Testis (tissue), 3 donors: ENCODE data around the gene GDPD3. TPM values are rescaled to one million over a fixed set of nuclear protein-coding genes. Genes with fewer than 3 reads are reported as not detected.
"Not testable (repeated sequence)": the region's sequence is repeated elsewhere in the genome, so short reads cannot be mapped to it uniquely, and the experiment has no call there.

ENCODE experiments used
- DNase-seq: peaks from one replicate; pipeline ENCODE4 v3.0.0-alpha.2; 2019
- H3K27ac ChIP-seq, 2 donors: fragments of 200-600 bp; sonication (generic); one replicate each; pipeline ENCODE4 v1.5.1; 2019
- H3K27me3 ChIP-seq: fragments of 200-600 bp; sonication (generic); one replicate; pipeline ENCODE4 v1.5.1; 2019
- H3K36me3 ChIP-seq: fragments of 200-600 bp; sonication (generic); one replicate; pipeline ENCODE4 v1.5.1; 2017; ENCODE audit warnings: low read depth; ENCODE audit errors: missing control alignments
- H3K4me1 ChIP-seq: fragments of 200-600 bp; sonication (generic); one replicate; pipeline ENCODE4 v1.5.1; 2019
- H3K4me3 ChIP-seq, 2 donors: fragments of 200-600 bp; sonication (generic); one replicate each; pipeline ENCODE4 v1.5.1; 2017 to 2019
- H3K9me3 ChIP-seq: fragments of 200-600 bp; sonication (generic); one replicate; pipeline ENCODE4 v1.5.1; 2017
- CTCF ChIP-seq, 3 experiments: fragments of 450-650 bp in 2 of 3; fragments of 200-600 bp in 1 of 3; sonication (generic) in 1 of 3; IDR thresholded peaks; one replicate each; pipeline ENCODE4 v1.5.1; 2016 to 2019; ENCODE audit warnings: antibody characterized with exemption in 3 of 3, mild to moderate bottlenecking in 2 of 3, moderate library complexity in 1 of 3
- POLR2A ChIP-seq: fragments of 450-650 bp; IDR thresholded peaks from one replicate; pipeline ENCODE4 v1.6.1; 2017; ENCODE audit warnings: antibody characterized with exemption, mild to moderate bottlenecking, moderate library complexity
- WGBS, 2 donors: methylation state at CpG; one replicate each; pipeline ENCODE4 v1.1.5; 2018; 5-methylcytosine and 5-hydroxymethylcytosine counted together
- intact Hi-C: fragments of 100-400 bp; cut with DNase I; formaldehyde crosslinking; loops from one replicate; pipeline ENCODE4 v1.15.1; 2023; ENCODE audit warnings: low total_unique reads
- polyA plus RNA-seq: library from polyadenylated mRNA; stranded (reverse); fragments of 350-450 nt; fragmentation: Illumina TruSeq; extraction: RNeasy Lipid Tissue Mini Kit (QIAGEN cat#74804); gene quantifications from one replicate; pipeline ENCODE4 v1.2.3, GENCODE V29; 2014; ENCODE audit warnings: low read depth, low replicate concordance; ENCODE audit not compliant: insufficient read depth
- total RNA-seq, 2 donors: library from RNA; depleted of rRNA; stranded (reverse); fragments of >200 nt; gene quantifications; one replicate each; pipeline ENCODE4 v1.2.3, GENCODE V29; 2016

GDPD3 gene
- total and polyA plus RNA-seq, 3 donors from 2014 or later, result 1.5 to 7.2 (median 4.0) TPM

GRCh38 chr16:30127993-30128392 is 14.7 kb upstream of the GDPD3 start:
- H3K4me3 ChIP-seq, result no peak overlapping the region
- DNase-seq, result no peak
- intact Hi-C loops, result loop anchor here (10.0 kb wide), 1 partner anchor 47 kb away; no protein-coding TSS in a partner anchor
- WGBS, 2 donors, result 88 to 90% methylated on average over 1 of the region's 1 CpG
- no peaks in the 10 kb centered on the region for H3K36me3 ChIP-seq
- H3K9me3 ChIP-seq, result no peaks in the 10 kb centered on the region
- H3K4me1 ChIP-seq, result peaks cover 8% of the 10 kb centered on the region
- TF ChIP-seq POLR2A (no peak), CTCF (IDR thresholded peaks at IDR 0.05) (no peak)
- no peak overlapping the region for H3K27ac ChIP-seq
- no peaks in the 10 kb centered on the region for H3K27me3 ChIP-seq

- H3K27me3 ChIP-seq, result not testable (repeated sequence)
- intact Hi-C loops, result loop anchor here (10.0 kb wide), 1 partner anchor 49 kb away; no protein-coding TSS in a partner anchor
Observed at GRCh38 chr16:30125690-30126089, 12.4 kb upstream of the GDPD3 start.

GRCh38 chr16:30124985-30125379 is 11.6 kb upstream of the GDPD3 start:
- 92% methylated on average over 2 to 4 of the region's 4 CpGs for WGBS, 2 donors

More at GRCh38 chr16:30125690-30126089, 12.4 kb upstream of the GDPD3 start:
- not testable (repeated sequence) for H3K36me3 ChIP-seq, H3K27ac ChIP-seq, DNase-seq, H3K4me3 ChIP-seq, H3K9me3 ChIP-seq
- WGBS, 2 donors, result 90 to 94% methylated on average over 9 of the region's 9 CpGs
- peaks cover 20% of the 10 kb centered on the region for H3K4me1 ChIP-seq

GRCh38 chr16:30122604-30123160 is 9.3 kb upstream of the GDPD3 start:
- WGBS, 2 donors, result 2% methylated on average over 28 to 37 of the region's 42 CpGs
- intact Hi-C loops, result loop anchor here (10.0 kb wide), 1 partner anchor 52 kb away; no protein-coding TSS in a partner anchor
- no peaks in the 10 kb centered on the region for H3K9me3 ChIP-seq
- no peaks in the 10 kb centered on the region for H3K36me3 ChIP-seq
- H3K27ac ChIP-seq, result peak overlapping the region; percentile 90 to 93
- TF ChIP-seq POLR2A, result no peak
- no peak for TF ChIP-seq CTCF (IDR thresholded peaks at IDR 0.05)
- peak overlapping the region; percentile 84 to 86 for H3K4me3 ChIP-seq
- peaks cover 20% of the 10 kb centered on the region for H3K4me1 ChIP-seq
- no peaks in the 10 kb centered on the region for H3K27me3 ChIP-seq
- DNase-seq, result no peak

More at GRCh38 chr16:30124985-30125379, 11.6 kb upstream of the GDPD3 start:
- TF ChIP-seq CTCF (IDR thresholded peaks at IDR 0.05) (no peak), POLR2A (no peak)
- no peak for DNase-seq
- Histone ChIP-seq H3K4me3 (no peak overlapping the region), H3K27ac (no peak overlapping the region), H3K9me3 (no peaks in the 10 kb centered on the region), H3K4me1 (peaks cover 20% of the 10 kb centered on the region), H3K36me3 (no peaks in the 10 kb centered on the region), H3K27me3 (no peaks in the 10 kb centered on the region)
- intact Hi-C loops, result loop anchor here (10.0 kb wide), 1 partner anchor 50 kb away; no protein-coding TSS in a partner anchor

GRCh38 chr16:30121741-30122571 is 8.6 kb upstream of the GDPD3 start:
- intact Hi-C loops, result loop anchor here (10.0 kb wide), 1 partner anchor 53 kb away; no protein-coding TSS in a partner anchor
- H3K9me3 ChIP-seq, result no peaks in the 10 kb centered on the region
- peaks cover 20% of the 10 kb centered on the region for H3K4me1 ChIP-seq
- peak; percentile 69 for DNase-seq
- WGBS, 2 donors, result 26 to 39% methylated on average over 22 to 31 of the region's 31 CpGs
- H3K4me3 ChIP-seq, result peak overlapping the region; percentile 84 to 86
- TF ChIP-seq POLR2A, result no peak
- TF ChIP-seq CTCF (IDR thresholded peaks at IDR 0.05), result no peak
- no peaks in the 10 kb centered on the region for H3K27me3 ChIP-seq
- peak overlapping the region; percentile 90 to 93 for H3K27ac ChIP-seq
- no peaks in the 10 kb centered on the region for H3K36me3 ChIP-seq
